Fibroblast of skin of abdomen (primary cell): ENCODE data around the gene PTPN12. TPM values are rescaled to one million over a fixed set of nuclear protein-coding genes. Genes with fewer than 3 reads are reported as not detected.
"Not testable (repeated sequence)": the region's sequence is repeated elsewhere in the genome, so short reads cannot be mapped to it uniquely, and the experiment has no call there.

Source experiments
- DNase-seq: peaks from one replicate; pipeline ENCODE4 v3.0.0-alpha.2; 2013
- polyA plus RNA-seq, 2 experiments: library from polyadenylated mRNA; unstranded; fragments of 120-200 nt; gene quantifications; one replicate each; pipeline ENCODE4 v1.2.1, GENCODE V29; 2013; ENCODE audit not compliant: insufficient read length in 2 of 2

Gene PTPN12
- polyA plus RNA-seq (2013, experiment 1 of 2; ENCODE audit: insufficient read length) = 63.5 TPM
- polyA plus RNA-seq (2013, experiment 2 of 2; ENCODE audit: insufficient read length) = 60.5 TPM

DNA sequence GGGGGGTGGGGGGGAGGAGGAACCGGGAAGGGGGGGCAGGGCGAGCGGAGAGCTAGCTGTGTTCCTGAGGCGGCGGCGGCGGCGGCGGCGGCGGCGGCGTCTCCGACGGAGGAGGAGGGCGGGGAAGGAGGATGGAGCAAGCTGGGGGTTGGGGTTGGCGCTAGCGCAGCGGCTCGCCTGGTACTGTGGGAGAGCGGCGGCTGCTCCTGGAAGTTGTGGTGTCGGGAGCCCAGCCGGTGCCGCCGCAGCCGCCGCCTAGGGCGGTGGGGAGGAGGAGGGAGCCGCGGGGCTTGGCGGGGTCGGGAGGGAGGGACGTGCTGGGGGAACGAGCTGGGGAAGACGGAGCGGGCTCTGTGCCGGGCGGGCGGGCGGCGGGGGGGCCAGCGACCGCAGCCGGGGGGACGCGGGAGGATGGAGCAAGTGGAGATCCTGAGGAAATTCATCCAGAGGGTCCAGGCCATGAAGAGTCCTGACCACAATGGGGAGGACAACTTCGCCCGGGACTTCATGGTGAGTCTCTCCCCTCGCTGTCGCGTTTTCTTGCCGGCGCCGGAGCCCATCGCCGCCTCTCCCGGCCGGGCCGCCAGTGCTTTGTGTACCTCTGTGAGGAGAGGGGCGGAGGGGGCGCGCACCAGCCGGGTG, at the start of gene PTPN12:
Gene PTPN12, plus strand, starts transcription at position 160 of the 642 bp plus-strand sequence. Its CDS starts 252 bp downstream, at position 412.
- no peak for DNase-seq

DNA sequence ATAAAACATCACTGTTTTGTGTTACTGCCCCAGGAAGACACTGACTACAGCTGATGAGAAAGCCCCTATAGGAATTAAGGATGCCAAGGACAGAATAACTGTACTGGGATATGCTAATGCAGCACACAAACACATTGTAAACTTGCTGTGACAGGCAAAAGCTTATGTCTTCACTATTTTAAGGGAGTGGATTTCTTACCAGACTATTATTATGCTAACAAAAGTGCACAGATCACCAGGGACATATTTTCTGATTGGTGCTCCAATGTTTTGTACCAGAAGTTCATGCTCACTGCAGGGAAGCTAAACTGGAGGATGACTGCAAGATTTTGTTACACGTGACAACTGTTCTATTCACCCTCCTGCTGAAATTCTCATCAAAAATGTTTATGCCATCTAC, 48.1 kb upstream of the PTPN12 start:
- no peak for DNase-seq

DNA sequence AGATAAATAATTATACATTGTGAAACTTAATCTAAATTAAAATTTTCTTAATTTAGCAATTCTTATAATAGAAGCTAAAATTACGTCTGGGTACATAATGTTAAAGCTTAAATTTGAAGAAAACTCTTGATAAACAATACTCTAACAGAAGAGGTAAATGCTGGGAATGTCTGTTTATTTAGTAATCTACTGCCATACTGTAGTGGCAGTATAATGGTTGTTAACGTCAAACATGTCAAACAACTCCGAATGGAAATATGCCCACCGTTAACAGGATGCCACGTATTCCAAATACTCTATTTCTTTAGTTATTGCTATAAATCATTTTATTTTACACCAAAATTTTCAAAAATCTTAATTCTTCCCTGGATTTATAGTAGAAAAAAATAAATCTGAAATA, 40.0 kb upstream of the PTPN12 start:
- DNase-seq = no peak

DNA sequence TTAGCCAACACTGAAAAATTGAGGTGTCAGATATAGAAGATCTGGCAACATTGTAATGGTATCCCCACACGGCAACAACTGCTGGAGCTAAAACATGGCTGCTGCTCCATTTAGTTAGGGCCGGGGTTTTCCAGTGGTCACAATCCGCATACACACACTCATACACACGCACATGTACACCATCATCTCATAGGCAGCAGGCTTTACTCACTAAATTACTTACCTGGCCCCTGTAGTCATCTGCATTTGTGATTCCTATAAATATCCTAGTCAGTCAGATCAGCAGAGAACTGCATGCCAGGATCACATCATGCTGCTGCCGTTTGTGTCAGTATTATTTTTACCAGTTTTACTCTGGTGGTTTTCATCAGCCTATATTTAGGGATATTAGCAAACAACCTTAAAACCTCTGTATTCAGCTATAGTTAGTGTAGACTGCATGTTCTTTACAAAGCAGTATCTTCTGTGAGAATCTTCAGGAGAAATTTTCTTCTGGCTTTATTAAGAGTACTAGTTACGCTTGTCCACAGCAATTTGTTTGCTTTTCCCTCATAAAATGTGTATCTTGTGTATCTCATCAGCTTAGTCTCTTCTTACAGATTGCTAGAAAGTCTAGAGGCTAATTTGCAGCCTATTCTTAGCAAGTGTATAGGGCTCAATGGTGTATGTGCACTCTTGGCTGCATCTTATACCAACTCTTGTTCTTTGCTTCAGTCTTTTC, 38.3 kb upstream of the PTPN12 start:
- no peak for DNase-seq

DNA sequence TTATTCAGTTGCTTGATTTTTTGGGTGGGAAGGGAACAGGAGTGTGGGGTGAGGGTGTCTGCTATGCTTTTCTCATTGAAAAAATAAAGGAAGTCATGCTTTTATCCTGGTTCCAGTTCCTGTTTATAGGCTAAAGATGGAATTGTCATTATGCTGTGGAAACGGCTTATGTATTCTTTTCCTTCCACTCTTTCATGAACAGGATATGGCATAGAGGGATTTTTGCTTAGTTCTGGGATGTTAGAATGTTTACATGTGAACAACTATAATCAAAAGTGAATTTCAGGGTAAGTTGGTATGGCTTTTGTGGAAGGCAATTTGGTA, 35.9 kb upstream of the PTPN12 start:
- DNase-seq = no peak

DNA sequence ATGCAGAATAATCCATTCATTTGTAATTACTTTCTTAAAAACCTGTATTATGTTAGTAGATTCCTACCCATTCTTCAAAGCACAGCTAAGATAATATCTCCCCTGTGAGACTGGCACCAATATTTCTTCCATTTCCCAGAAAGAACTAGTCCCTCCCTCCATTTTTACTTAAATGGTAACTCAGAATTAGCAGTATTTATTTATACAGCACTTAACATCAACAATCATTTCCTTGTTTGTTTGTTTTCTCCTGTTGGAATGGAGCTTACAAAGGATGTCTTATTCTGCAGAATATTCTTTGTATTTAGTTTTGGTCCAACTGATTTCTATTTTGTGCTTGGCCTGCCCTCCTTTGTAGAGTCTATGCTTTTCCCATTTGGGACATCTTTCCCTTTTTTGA, 32.1 kb upstream of the PTPN12 start:
- DNase-seq = no peak

DNA sequence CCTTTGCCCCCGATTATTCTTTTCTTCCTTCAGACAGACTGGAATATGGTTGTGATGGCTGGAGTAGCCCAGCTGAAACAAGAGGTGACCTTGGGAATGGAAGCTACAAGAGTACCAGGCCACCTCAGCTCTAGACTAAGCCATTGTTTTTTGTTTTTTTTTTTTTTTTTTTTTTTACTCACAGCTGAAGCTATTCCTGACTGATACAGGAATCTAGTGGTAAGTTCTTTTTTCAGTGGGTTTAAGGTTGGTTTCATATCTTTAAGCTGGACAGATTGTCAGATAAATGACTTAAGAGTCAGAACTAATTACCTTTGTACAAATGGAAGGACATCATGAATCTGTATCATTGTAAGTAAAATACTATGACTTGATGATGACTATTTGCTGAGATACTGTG, 30.2 kb upstream of the PTPN12 start:
- no peak for DNase-seq

DNA sequence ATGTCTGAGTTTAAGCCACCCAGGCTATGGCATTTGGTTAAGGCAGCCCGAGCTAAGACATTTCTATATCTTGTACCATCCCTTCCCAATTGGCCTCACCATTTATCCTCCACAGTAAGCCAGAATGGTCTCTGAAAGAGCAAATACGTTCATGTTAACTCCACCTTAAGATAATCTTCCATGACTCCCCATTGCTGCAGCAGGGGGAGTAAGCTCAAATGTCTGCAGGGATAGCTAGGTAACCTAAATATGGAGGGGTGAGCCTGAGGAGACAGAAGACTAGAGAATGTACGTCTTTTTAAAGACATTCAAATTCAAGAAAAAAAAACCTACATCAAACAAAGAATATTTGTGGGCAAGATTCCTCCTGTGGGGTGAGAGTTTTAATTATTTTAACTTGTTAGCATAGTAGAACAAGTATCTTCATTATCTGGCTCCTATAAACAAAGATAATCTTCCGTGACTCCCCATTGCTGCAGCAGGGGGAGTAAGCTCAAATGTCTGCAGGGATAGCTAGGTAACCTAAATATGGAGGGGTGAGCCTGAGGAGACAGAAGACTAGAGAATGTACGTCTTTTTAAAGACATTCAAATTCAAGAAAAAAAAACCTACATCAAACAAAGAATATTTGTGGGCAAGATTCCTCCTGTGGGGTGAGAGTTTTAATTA, 24.0 kb upstream of the PTPN12 start:
- DNase-seq = not testable (repeated sequence)

DNA sequence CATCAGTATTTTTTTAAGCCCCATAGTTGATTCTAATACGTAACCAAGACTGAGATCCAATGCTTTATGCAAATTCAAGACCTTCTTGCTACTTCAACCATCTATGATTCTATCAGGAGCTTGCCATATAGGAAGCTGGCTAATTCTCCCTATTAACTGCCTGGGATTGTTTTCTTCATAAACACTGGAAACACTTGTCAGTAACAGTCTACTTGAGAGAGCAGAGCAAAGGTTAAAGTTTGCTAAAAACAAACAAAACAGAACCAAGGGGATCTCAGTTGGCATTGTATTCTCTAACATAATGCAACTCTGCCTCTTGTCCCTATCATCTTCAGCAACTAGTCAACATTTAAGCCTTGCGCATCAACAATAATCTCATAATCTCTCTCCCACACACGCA, 21.0 kb upstream of the PTPN12 start:
- no peak for DNase-seq

DNA sequence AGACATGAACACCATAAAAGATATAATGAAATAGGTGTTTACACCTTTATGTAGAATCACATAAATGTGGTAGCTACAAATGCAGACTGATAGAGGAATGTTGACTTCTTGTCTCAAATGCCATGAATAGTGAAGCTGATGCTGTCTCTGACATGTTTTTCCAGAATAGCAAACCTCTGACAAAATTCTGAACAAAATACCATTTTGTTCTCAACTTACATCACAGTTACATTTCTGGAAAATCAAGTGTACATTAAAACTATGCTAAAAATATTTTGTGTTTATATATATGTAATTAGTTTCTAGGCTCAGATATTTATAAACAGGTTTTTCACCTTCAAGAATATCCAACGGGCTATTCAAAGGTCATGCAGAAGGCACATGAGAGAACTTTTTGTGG, 16.8 kb upstream of the PTPN12 start:
- DNase-seq = no peak

DNA sequence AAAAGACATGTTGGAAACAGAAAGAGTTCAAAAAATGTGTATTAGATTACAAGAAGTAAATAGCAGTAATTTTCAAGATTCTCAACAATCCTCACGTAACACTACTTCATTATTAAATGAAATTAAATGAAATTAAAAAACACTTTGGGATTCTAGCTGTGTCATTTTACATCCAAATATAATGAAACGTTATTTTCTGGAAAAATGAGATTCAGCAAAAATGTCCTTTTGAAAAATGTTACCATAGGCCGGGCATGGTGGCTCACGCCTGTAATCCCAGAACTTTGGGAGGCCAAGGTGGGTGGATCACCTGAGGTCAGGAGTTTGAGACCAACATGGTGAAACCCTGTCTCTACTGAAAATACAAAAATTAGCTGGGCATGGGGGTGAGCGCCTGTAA, 15.6 kb upstream of the PTPN12 start:
- DNase-seq = not testable (repeated sequence)

DNA sequence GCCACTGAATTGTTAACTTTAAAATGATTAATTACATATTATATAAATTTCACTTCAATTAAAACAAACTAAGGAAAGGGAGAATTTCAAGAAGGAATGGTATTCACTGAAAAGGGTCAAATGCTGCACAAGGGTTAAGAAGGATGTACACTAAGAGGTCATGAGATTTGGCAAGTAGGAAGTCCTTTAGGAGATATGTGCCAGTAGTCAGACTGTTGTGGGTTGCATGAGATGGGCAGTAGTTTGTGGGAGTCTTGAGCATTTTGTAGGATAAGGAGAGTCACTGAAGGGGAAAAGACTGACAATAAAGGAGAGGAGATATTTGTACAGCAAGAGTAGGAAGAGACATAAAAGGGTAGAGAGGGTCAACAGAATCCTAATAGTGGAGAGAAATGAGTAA, 12.4 kb upstream of the PTPN12 start:
- no peak for DNase-seq

DNA sequence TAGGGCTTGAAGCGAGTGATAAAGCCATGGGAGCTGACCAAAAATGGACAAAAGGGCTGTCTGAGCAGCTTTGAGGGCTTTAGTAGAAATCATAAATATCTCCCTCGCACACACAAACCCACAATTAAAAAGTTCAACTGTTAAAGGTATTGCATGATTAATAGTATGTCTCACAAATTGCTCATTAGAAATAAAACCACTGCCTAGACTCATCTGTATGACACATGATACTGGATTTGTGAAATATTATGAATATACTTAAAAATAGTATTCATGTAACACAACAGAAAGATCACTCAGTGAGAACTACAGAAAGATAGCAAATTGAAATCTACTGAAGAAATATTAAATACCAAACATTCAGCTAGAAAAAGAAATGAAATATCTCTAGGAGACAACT, 11.9 kb upstream of the PTPN12 start:
- DNase-seq = peak; percentile 26

DNA sequence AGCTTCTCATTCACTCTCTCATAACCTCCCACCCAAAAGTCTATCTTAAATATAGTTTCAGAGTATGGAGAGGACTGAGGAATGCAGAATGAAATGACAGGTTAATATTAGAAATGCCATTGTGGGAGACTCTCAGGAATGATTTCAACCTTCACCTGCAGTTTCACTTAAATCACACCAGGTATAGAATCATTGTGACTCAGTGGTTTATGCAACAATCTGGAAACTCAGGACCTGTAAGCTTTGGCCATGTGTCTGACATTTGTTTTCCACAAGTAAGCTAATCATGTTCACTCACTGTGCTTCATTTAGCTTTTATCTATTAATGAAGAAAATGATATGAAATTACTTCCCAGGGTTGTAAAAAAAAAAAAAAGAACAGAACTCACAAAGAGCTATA, 8.7 kb upstream of the PTPN12 start:
- DNase-seq = no peak

DNA sequence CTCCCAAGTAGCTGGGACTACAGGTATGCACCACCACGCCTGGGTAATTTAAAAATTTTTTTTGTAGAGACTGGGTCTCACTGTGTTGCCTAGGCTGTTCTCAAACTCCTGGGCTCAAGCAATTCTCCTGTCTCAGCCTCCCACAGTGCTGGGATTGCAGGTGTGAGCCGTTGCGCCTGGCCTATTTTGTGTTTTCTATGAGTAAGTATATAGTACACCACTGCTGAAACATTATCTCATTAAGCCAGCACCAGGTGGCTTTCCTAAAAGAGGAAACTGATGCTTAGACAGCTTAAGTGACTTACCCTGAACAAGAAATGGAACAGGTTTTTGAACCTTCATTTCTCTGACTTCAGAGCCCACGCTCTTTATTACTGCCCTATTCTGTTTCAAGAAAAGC, 7.8 kb upstream of the PTPN12 start:
- no peak for DNase-seq

DNA sequence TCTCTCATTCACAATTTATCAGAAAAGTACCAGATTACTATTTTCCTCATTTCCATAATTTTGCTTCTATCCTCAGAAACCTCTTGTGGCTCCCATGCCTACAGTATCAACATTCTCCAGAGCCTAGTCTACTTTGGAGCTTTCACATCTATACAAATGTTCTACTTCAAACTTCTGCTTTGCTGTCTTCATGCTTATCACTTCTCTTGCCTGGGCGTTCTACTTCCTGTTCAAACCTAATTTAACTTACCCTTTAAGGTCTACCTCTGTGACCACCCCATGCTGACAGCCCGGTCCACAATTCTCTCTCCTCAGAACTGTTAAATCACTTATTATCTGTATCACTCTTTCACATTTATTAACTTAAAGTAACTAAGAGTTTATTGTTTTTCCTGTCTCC, 6.1 kb upstream of the PTPN12 start:
- DNase-seq = no peak

DNA sequence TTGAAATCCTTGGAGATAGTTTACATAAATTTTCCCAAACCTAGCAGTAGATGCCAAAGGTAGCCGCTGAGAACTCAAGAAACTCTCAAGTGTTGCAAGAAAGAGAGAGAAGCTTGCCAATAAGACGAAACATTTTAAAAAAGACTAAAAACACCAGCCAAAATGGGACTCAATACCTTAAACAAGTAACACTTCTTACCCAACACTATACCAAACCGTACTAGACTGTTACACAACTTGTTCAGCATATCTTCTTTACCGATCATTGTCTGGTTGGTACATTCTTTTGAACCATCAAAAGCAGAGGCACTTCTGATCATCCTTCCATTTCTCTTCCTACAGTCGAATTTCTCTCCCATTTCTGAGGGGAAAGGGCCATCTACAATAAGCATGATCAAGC, 4.8 kb upstream of the PTPN12 start:
- no peak for DNase-seq

DNA sequence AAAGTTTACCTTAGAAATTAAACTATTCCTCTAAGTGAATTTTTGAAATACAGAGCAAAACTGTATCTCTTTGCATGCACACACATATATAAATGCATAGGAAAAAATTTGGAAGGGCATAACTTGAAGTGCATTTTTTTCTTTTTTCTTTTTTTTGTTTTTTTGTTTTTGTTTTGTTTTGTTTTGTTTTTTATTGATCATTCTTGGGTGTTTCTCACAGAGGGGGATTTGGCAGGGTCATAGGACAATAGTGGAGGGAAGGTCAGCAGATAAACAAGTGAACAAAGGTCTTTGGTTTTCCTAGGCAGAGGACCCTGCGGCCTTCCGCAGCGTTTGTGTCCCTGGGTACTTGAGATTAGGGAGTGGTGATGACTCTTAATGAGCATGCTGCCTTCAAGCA, 4.4 kb upstream of the PTPN12 start:
- not testable (repeated sequence) for DNase-seq

DNA sequence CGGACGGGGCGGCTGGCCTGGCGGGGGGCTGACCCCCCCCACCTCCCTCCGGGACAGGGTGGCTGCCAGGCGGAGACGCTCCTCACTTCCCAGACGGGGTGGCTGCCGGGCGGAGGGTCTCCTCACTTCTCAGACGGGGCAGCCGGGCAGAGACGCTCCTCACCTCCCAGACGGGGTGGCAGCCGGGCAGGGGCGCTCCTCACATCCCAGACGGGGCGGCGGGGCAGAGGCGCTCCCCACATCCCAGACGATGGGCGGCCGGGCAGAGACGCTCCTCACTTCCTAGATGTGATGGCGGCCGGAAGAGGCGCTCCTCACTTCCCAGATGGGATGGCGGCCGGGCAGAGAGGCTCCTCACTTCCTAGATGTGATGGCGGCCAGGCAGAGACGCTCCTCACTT, 3.0 kb upstream of the PTPN12 start:
- DNase-seq = not testable (repeated sequence)

DNA sequence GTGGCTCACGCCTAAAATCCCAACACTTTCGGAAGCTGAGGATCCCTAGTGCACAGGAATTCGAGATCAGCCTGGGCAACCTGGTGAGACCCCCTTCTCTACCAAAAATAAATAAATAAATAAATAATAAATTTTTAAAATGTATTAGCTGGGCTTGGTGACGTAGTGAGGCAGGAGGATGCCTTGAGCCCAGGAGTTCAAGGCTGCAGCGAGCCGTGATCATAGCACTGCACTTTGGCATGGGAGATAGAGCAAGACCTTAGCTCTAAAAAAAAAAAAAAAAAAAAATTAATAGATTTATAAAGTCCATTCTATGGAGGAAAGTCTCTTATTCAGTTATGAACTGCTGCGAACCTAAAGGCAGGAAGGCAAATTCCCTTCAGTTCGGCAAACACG, 1.1 kb upstream of the PTPN12 start:
- no peak for DNase-seq

DNA sequence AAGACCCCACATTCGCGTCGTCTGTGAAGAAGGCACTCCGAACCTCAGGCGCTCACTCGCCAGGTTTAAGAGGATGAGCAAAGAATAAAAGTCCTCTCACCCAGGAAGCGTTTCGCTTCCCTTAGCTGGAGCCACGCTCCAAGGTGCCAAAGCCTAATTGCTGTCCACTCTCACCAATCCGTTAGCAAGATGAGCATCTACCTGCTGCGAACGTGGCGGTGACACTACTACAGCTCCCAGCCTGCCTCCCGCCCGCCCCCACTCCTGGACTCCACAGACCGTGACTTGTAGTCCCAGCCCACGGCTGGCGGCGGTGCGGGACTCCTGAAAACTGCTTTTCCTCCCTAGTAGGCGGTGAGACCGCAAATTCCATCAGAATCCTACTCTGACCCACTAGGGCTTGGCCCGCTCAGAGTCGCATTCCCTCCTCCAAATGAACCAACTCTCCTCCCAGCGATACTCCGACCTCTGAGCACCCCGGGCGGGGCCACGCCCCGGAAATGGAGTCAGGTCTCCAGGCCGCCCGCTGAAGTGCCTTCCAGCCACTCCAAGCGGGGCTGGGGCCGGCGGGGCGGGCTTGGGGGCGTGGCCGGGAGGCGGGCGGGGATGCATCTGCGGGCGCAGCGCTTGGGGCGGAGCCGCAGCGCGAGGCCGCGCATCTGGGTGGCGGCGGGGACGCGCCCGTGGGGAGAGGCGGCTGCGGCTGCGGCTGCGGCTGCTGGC, 521 bp upstream of the PTPN12 start:
- peak; percentile 97 for DNase-seq

DNA sequence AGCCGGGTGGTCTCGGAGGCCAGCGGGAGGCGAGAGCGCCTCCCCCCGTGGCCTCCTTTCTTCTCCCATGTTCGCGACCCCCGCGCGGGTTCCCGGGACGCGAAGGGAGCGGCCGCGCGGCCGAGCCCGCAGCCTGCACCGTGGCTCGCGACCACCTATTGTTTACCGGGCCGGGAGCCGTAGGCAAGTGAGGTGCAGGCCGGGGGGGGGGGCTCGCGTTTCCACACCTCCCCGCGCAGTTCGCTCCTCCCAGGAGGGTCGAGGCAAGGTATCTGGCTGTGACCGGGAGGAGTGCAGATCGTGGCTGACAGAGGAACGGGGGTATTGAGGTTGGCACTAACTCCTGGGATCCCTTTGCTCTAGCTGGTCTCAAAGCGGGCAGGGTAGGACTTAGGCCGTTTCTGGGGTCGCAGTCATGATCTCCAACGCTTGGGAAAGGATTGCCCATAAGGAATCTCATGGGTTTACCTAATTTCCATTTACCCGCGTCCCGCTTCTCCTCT, 734 bp downstream of the PTPN12 start:
- DNase-seq = peak; percentile 30
